ENCODE measurements around the gene IFNA7. TPM values are rescaled to one million over a fixed set of nuclear protein-coding genes. Genes with fewer than 3 reads are reported as not detected.
"Not testable (repeated sequence)": the region's sequence is repeated elsewhere in the genome, so short reads cannot be mapped to it uniquely, and the experiment has no call there.

IFNA7 gene
- total RNA-seq, 1 experiment from 2014 or later = not detected

GRCh38 chr9:21182810-21183736 is 18.9 kb downstream of the IFNA7 start:
- DNase-seq (ENCODE audit: low read depth) = peak; percentile 22

DNA sequence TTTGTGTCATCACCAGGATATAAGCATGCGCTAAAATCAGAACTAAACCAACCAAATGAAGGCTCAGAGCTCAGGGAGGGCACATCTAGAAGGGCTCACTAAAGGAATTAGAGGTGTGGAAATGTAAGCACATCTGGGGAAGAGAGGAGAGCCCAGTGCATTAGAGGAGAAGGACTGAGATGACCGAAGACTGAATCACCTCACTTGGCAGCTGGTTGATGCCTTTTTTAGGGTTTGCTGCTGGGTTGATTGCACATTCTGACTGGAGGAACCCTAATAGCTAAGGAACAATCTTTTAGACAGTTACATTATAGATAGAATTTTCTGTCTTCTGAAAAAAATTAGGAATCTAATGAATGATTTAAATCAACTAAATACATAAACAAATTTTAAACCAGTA is 27.3 kb downstream of the IFNA7 start:
- peak; percentile 7 for DNase-seq (ENCODE audit: low read depth)

DNA sequence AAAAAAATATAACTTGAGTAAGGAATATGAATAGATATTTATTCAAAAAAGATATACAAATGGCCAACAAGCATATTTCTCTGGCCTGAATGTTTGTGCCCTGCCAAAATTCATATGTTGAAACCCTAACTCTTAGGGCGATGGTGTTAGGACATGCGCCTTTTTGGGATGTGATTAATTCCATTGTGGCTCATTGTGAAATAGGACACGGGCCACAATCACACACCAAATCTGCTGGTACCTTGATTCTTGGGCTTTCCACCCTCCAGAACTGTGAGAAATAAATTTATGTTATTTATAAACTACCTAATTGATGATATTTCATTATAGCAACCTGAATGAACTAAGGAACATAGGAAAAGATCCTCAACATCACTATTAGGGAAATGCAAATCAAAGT is 29.8 kb downstream of the IFNA7 start:
- no peak for DNase-seq (ENCODE audit: low read depth)

DNA sequence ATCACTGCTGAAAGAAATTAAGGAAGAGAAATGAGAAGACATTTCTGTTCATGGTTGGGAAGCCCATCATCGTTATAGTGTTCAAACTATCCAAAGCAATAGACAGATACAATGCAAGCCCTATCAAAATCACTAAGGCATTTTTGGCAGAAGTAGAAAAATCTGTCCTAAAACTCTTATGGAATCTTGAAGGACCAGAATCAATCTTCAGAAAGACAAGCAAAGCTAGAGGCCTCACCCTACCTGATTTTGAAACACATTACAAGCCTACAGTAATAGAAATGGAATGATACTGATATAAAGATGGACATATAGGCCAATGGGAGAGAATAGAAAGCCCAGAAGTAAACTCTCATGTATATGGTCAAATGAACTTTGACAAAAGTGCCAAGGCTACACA is 30.7 kb downstream of the IFNA7 start:
- DNase-seq (ENCODE audit: low read depth) = no peak

DNA sequence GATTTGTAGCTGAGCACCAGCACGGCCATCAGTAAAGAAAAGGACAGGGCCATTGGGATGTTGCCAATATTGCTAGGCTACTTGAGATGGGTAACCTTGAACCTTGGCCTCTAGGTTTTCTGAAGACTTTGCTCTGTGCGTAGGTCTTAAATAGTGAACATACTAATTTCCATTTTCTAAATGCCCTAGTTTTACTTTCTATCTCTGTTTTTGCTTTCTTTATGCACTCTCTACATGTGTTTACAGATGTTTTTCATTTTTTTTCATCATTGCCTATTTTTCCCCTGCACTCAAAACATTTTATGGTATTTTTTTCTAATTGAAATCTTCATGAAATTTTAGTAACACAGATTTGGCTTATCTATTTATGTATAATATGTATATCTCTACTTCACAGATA is 35.4 kb downstream of the IFNA7 start, which contains the start of gene IFNA21:
Gene IFNA21, minus strand, starts transcription at position 101 of the 400 bp plus-strand sequence. Its CDS starts 48 bp downstream, at position 53.
- not testable (repeated sequence) for DNase-seq (ENCODE audit: low read depth)

GRCh38 chr9:21165516-21165915 is 36.5 kb downstream of the IFNA7 start:
- no peak for DNase-seq (ENCODE audit: low read depth)

DNA sequence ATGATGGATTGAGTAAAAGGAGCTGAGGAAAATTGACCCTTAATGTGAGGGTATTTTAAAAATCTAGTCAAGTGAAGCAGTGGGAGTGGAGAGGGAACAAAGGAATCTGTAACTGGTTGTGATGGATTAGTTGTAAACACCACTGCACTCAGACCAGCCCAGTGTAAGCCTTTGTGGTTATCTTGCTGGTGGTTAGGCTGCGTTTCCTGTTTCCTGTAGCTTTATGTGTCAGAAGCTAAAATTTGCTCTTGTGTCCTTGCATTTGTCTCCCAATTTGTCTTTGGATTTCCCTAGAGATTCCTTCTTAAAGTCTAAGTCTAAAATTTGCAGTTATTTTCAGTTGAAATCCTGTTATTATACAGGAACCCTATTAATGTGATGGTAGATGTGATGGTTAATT is 41.8 kb downstream of the IFNA7 start:
- peak; percentile 67 for DNase-seq (ENCODE audit: low read depth)

DNA sequence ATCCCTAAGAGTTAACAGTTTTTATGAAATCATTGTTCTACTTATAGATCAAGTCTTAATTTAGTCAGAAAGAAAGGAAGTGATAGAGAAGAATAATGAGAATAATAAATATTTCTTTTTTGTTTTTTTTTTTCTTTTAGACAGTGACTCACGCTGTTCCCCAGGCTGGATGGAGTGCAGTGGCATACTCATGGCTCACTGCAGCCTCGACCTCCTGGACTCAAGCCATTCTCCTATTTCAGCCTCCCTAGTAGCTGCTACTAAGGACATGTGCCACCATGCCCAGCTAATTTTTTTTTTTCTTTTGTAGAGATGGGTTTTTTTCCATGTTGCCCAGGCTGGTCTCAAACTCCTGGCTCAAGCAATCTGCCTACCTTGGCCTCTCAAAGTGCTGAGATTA is 46.5 kb downstream of the IFNA7 start:
- peak; percentile 54 for DNase-seq (ENCODE audit: low read depth)

- DNase-seq (ENCODE audit: low read depth) = peak; percentile 60
Observed at GRCh38 chr9:21154018-21154608, 47.9 kb downstream of the IFNA7 start.

DNA sequence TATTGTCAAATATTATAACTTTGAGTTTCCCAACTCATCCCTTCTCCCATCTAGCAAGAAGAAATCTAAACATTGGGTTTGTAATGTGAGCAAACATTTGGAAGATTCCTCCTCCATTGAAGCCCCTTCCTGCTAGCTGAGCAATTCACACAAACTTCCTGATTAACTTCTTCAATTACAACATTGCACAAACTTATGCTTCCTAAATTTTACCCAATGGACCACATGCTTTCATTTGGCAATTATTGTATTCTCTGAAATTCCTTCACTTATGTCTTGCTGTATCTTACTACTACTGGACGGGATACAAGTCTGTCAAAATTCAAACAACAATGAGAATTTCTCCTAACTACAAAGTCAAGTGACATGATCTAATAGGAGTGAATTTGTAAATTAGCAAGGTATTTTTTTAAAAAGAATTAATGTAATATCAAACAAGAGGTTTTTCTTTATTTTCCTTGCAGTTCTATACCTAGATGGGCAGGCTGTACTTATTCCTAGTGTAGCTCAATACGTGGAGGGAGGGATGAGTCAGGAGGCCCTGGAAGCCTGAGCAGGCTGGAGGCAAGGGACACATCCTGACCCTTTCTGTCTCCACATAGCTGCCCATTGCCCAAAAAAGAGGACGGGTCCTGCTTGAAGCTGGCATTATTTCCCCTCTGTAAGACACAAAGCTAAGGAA is 48.5 kb downstream of the IFNA7 start:
- peak; percentile 51 for DNase-seq (ENCODE audit: low read depth)

Other genes starting within 250 kb of the IFNA7 start
- 4.1 TPM in 2 replicates for gene HACD4, start 170.6 kb downstream of the IFNA7 start, total RNA-seq (2014; rRNA removed; shearing (Covaris generic))
- gene IFNB1, start 124.3 kb downstream of the IFNA7 start, total RNA-seq (2014; rRNA removed; shearing (Covaris generic)) = 0.52 TPM in 1 of 2 replicates, not detected in the other
- gene IFNW1, start 60.4 kb downstream of the IFNA7 start, total RNA-seq (2014; rRNA removed; shearing (Covaris generic)) = not detected in 2 replicates
- not detected in 2 replicates for gene IFNA21, start 35.5 kb downstream of the IFNA7 start, total RNA-seq (2014; rRNA removed; shearing (Covaris generic))
- gene IFNA4, start 14.6 kb downstream of the IFNA7 start, total RNA-seq (2014; rRNA removed; shearing (Covaris generic)) = not detected in 2 replicates
- not detected in 2 replicates for gene IFNA10, start 4.9 kb upstream of the IFNA7 start, total RNA-seq (2014; rRNA removed; shearing (Covaris generic))
- not detected in 2 replicates for gene IFNA16, start 15.1 kb upstream of the IFNA7 start, total RNA-seq (2014; rRNA removed; shearing (Covaris generic))
- gene IFNA17, start 26.0 kb upstream of the IFNA7 start, total RNA-seq (2014; rRNA removed; shearing (Covaris generic)) = not detected in 2 replicates
- not detected in 2 replicates for gene IFNA14, start 37.8 kb upstream of the IFNA7 start, total RNA-seq (2014; rRNA removed; shearing (Covaris generic))
- gene IFNA5, start 103.1 kb upstream of the IFNA7 start, total RNA-seq (2014; rRNA removed; shearing (Covaris generic)) = not detected in 2 replicates
- 15.9 and 24.5 TPM in 2 replicates for gene KLHL9, start 133.2 kb upstream of the IFNA7 start, total RNA-seq (2014; rRNA removed; shearing (Covaris generic))
- not detected in 2 replicates for gene IFNA6, start 148.7 kb upstream of the IFNA7 start, total RNA-seq (2014; rRNA removed; shearing (Covaris generic))
- gene IFNA13, start 165.9 kb upstream of the IFNA7 start, total RNA-seq (2014; rRNA removed; shearing (Covaris generic)) = not detected in 2 replicates
- gene IFNA2, start 183.2 kb upstream of the IFNA7 start, total RNA-seq (2014; rRNA removed; shearing (Covaris generic)) = not detected in 2 replicates
- gene IFNA8, start 206.9 kb upstream of the IFNA7 start, total RNA-seq (2014; rRNA removed; shearing (Covaris generic)) = not detected in 2 replicates
- gene IFNA1, start 238.2 kb upstream of the IFNA7 start, total RNA-seq (2014; rRNA removed; shearing (Covaris generic)) = not detected in 2 replicates

Data from M059J (cell line).